Activated CD4-positive, alpha-beta memory T cell treated with anti-CD3 and anti-CD28 coated beads for 36 hours (primary cell): ENCODE data around the gene IL17RE. TPM values are rescaled to one million over a fixed set of nuclear protein-coding genes. Genes with fewer than 3 reads are reported as not detected.
"Not testable (repeated sequence)": the region's sequence is repeated elsewhere in the genome, so short reads cannot be mapped to it uniquely, and the experiment has no call there.

Source experiments
- CTCF ChIA-PET: fragments of 350-600 bp; sonication (Branson Sonifier 250); formaldehyde crosslinking; loops from one replicate; lab custom pipeline; 2021; ENCODE audit warnings: antibody characterized with exemption, inconsistent platforms; lab: Charles Lee
- POLR2A ChIA-PET: fragments of 350-600 bp; sonication (Branson Sonifier 250); formaldehyde crosslinking; loops from one replicate; lab custom pipeline; 2021; ENCODE audit warnings: antibody characterized with exemption; lab: Charles Lee
- DNase-seq: peaks from one replicate; pipeline ENCODE4 v3.0.0-alpha.2; 2020
- H3K27ac Mint-ChIP-seq: one replicate; pipeline ENCODE4 v1.8.0; 2021; ENCODE audit warnings: mixed read lengths
- H3K27me3 Mint-ChIP-seq: one replicate; pipeline ENCODE4 v1.8.0; 2021; ENCODE audit warnings: mixed read lengths
- H3K36me3 Mint-ChIP-seq: one replicate; pipeline ENCODE4 v1.8.0; 2021; ENCODE audit warnings: mixed read lengths
- H3K4me1 Mint-ChIP-seq: one replicate; pipeline ENCODE4 v1.8.0; 2021; ENCODE audit warnings: low read depth, mixed read lengths
- H3K4me3 Mint-ChIP-seq: one replicate; pipeline ENCODE4 v1.8.0; 2021; ENCODE audit warnings: mild to moderate bottlenecking, mixed read lengths
- H3K9me3 Mint-ChIP-seq: one replicate; pipeline ENCODE4 v1.8.0; 2021; ENCODE audit warnings: mixed read lengths
- intact Hi-C: fragments of 100-400 bp; cut with micrococcal nuclease; formaldehyde crosslinking; loops from one replicate; pipeline ENCODE4 v1.15.1; 2023
- total RNA-seq, 2 experiments: library from RNA; stranded (reverse); gene quantifications; one replicate each; pipeline ENCODE4 v1.2.3, GENCODE V29; 2021

Gene IL17RE
- total RNA-seq, 2 experiments from 2014 or later = 1.8 to 1.9 TPM

DNA sequence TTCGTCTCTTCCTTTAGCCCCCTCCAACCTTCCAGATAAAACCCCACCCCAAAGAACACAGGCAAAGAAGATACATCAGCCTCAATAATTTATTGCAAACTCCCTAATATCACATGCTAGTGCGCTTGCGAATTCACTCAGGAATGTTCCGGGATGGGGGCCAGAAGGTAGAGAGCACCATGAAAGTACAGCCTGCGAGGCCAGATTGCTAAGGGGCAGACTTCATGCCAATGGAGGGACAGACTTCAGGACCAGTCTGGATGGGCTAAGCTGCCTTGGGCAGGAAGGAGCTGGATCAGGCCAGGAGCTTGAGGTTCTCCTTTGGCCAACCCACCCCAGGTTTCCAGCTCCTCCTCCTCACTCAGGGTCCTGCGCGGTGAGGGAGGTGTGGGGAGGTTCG, 36.0 kb upstream of the IL17RE start:
- no peaks in the 10 kb centered on the region for H3K36me3 Mint-ChIP-seq
- intact Hi-C loops = no loop called here
- H3K4me1 Mint-ChIP-seq = peaks cover 3% of the 10 kb centered on the region
- no peak overlapping the region for H3K27ac Mint-ChIP-seq
- no peaks in the 10 kb centered on the region for H3K9me3 Mint-ChIP-seq
- H3K4me3 Mint-ChIP-seq = no peak overlapping the region
- peaks cover 10% of the 10 kb centered on the region for H3K27me3 Mint-ChIP-seq
- ChIA-PET CTCF (no interaction called here), POLR2A (no interaction called here)
- no peak for DNase-seq

DNA sequence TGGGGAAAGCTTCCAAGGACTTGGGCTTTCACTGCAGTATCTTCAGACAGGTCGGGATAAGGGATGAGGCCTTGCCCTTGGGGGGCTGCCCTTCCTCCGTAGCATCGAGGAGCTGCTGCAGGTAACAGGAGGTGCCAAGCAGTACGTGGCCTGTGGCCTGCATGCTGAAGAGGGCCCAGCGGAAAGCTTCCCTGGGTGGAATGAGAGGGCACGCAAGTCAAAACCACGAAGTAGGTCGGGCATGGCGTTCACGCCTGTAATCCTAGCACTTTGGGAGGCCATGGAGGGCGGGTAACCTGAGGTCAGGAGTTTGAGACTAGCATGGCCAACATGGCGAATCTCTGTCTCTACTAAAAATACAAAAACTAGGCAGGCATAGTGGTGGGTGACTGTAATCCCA, 35.5 kb upstream of the IL17RE start:
- Mint-ChIP-seq H3K27me3 (peaks cover 6% of the 10 kb centered on the region), H3K4me1 (peaks cover 3% of the 10 kb centered on the region), H3K36me3 (no peaks in the 10 kb centered on the region), H3K9me3 (no peaks in the 10 kb centered on the region), H3K4me3 (no peak overlapping the region), H3K27ac (no peak overlapping the region)
- DNase-seq = no peak
- POLR2A ChIA-PET = no interaction called here
- CTCF ChIA-PET = no interaction called here
- intact Hi-C loops = no loop called here

DNA sequence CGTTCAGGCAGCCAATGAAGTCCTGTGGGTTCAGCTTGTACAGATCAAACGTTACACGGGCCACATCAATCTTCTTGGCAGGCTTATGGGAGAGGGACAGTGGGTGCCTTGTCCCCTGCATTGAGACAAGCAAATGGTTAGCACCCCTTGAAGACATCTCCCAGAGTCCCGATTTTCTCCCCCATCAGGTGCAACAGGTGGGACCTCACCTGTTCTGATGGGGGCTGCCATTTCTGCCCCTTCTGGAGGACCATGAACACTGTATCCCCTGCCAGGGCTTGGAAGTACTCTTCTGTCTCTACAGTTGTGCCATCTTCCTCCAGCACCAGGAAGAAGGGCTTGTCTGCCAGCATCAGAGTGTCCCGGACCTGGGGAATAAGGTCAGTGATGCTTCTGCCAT, 32.7 kb upstream of the IL17RE start:
- intact Hi-C loops = no loop called here
- Mint-ChIP-seq H3K27ac (no peak overlapping the region), H3K9me3 (no peaks in the 10 kb centered on the region), H3K4me1 (no peaks in the 10 kb centered on the region), H3K4me3 (no peak overlapping the region), H3K36me3 (no peaks in the 10 kb centered on the region), H3K27me3 (no peaks in the 10 kb centered on the region)
- no peak for DNase-seq
- ChIA-PET POLR2A (no interaction called here), CTCF (interaction anchor here (1.1 to 1.4 kb wide), 2 partner anchors 21 to 76 kb away, joined by 3 read pairs; no protein-coding TSS in a partner anchor)

DNA sequence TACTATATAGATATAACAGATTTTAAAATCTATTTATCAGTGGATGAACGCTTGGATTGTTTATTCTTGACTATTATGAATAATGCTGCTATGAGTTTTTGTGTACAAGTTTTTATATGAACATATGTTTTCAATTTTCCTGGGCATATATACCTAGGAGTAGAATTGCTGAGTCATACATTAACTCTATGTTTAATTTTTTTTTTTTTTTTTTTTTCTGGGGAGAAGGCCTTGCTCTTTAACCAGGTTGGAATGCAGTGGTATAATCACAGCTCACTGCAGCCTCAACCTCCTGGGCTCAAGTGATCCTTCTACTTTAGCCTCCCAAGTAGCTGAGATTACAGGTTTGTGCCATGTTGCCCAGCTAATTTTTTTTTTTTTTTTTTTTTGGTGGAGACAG, 31.7 kb upstream of the IL17RE start:
- Mint-ChIP-seq H3K36me3 (no peaks in the 10 kb centered on the region), H3K4me3 (no peak overlapping the region), H3K27me3 (no peaks in the 10 kb centered on the region), H3K27ac (no peak overlapping the region), H3K9me3 (no peaks in the 10 kb centered on the region), H3K4me1 (no peaks in the 10 kb centered on the region)
- DNase-seq = no peak
- ChIA-PET CTCF (no interaction called here), POLR2A (no interaction called here)
- intact Hi-C loops = no loop called here

DNA sequence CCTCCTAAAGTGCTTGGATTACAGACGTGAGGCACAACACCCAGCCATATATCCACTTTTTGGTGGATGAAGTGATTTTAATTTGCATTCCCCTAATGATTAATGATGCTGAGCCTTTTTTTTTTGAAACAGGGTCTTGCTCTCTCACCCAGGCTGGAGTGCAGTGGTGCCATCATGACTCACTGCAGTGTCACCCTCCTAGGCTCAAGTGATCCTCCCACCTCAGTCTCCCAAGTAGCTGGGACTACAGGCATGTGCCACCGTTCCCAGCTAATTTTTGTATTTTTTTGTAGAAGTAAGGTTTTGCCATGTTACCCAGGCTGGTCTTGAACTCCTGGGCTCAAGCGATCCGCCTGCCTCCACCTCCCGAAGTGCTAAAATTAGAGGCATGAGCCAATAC, 30.6 kb upstream of the IL17RE start:
- H3K36me3 Mint-ChIP-seq, H3K4me1 Mint-ChIP-seq, H3K27ac Mint-ChIP-seq, POLR2A ChIA-PET, H3K4me3 Mint-ChIP-seq, H3K9me3 Mint-ChIP-seq, DNase-seq, H3K27me3 Mint-ChIP-seq, intact Hi-C loops: not testable (repeated sequence)
- CTCF ChIA-PET = interaction anchor here (1.2 kb wide), 1 partner anchor 23 kb away, joined by 3 read pairs; no protein-coding TSS in a partner anchor

DNA sequence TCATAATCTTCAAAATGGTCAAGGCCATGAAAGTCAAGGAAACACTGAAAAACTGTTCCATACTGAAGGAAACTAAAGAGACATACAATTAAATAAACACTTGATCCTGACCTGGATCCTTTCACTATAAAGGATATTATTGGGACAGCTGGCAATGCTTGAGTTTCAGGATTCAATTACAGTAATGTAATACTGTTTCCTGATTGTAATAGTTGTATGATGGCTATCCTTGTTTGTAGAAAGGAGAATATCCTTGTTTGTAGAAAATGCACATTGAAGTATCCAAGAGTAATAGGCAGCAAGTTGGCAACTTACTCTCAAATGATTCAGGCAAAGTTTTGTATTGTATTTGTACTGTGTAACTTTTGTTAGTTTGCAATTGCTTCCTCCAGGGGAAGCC, 27.2 kb upstream of the IL17RE start:
- POLR2A ChIA-PET = interaction anchor here (0.6 kb wide), 1 partner anchor 198 kb away, joined by 3 read pairs; no protein-coding TSS in a partner anchor
- no peak overlapping the region for H3K4me3 Mint-ChIP-seq
- H3K36me3 Mint-ChIP-seq = no peaks in the 10 kb centered on the region
- CTCF ChIA-PET = interaction anchor here (1.2 kb wide), 1 partner anchor 26 kb away, joined by 3 read pairs; no protein-coding TSS in a partner anchor
- H3K4me1 Mint-ChIP-seq = no peaks in the 10 kb centered on the region
- no peaks in the 10 kb centered on the region for H3K27me3 Mint-ChIP-seq
- H3K9me3 Mint-ChIP-seq = no peaks in the 10 kb centered on the region
- no peak overlapping the region for H3K27ac Mint-ChIP-seq
- no peak for DNase-seq
- intact Hi-C loops = no loop called here

DNA sequence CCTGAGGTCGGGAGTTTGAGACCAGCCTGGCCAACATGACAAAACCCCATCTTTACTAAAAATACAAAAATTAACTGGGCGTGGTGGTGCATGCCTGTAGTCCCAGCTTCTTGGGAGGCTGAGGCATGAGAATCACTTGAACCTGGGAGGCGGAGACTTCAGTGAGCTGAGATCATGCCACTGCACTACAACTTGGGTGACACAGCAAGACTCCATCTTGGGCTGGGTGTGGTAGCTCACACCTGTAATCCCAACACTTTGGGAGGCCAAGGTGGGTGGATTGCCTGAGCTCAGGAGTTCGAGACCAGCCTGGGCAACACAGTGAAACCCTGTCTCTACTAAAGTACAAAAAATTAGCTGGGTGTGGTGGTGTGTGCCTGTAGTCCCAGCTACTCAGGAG, 26.4 kb upstream of the IL17RE start:
- CTCF ChIA-PET = interaction anchor here (1.2 kb wide), 1 partner anchor 57 kb away, joined by 3 read pairs; no protein-coding TSS in a partner anchor
- intact Hi-C loops, POLR2A ChIA-PET, H3K27ac Mint-ChIP-seq, H3K27me3 Mint-ChIP-seq, DNase-seq, H3K9me3 Mint-ChIP-seq, H3K4me3 Mint-ChIP-seq, H3K36me3 Mint-ChIP-seq, H3K4me1 Mint-ChIP-seq: not testable (repeated sequence)

DNA sequence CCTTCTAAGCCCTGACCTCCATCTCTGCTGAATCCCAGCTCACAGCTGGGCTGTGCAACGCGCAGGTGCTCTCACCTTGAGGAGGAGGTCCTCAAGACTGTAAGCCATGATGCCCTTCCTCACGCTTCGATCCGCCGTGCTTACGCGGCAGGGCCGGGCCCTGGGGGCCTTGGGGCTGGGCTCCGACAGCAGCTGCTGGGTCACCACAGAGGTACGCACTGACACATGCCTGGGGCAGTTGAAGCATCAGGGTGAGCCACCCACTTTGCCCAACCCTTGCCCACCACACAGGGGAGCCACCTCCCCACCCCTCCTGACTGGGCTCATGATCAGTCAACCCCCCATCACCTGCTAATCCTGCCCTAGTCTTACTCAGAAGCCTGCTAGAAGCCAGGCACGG, 25.7 kb upstream of the IL17RE start:
- DNase-seq = no peak
- no peaks in the 10 kb centered on the region for H3K9me3 Mint-ChIP-seq
- no peak overlapping the region for H3K4me3 Mint-ChIP-seq
- ChIA-PET CTCF (interaction anchor here (1.2 kb wide), 1 partner anchor 56 kb away, joined by 3 read pairs; no protein-coding TSS in a partner anchor), POLR2A (no interaction called here)
- no peak overlapping the region for H3K27ac Mint-ChIP-seq
- no peaks in the 10 kb centered on the region for H3K27me3 Mint-ChIP-seq
- no peaks in the 10 kb centered on the region for H3K4me1 Mint-ChIP-seq
- no peaks in the 10 kb centered on the region for H3K36me3 Mint-ChIP-seq
- intact Hi-C loops = no loop called here

DNA sequence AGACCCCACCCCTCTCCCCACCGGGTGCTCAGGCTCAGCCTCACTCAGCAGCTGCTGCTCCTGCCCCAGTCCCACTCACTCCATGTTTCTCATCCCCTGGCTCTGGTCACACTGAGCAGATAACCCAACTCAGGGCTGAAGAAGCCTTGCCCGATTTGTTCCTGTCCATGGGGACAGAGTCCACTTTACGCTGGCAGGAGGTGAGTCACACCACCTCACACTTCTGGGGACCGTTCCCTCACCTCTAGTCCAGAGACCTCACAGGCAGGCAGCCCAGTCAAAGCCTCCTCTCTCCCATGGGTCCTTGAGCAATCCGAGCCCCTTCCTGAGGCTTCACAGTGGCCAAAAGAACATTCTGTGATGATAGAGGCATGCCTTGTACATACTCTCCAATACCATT, 23.9 kb upstream of the IL17RE start:
- Mint-ChIP-seq H3K4me1 (no peaks in the 10 kb centered on the region), H3K27me3 (no peaks in the 10 kb centered on the region), H3K4me3 (no peak overlapping the region), H3K27ac (no peak overlapping the region), H3K36me3 (no peaks in the 10 kb centered on the region), H3K9me3 (no peaks in the 10 kb centered on the region)
- intact Hi-C loops = no loop called here
- no peak for DNase-seq
- POLR2A ChIA-PET = no interaction called here
- CTCF ChIA-PET = no interaction called here

DNA sequence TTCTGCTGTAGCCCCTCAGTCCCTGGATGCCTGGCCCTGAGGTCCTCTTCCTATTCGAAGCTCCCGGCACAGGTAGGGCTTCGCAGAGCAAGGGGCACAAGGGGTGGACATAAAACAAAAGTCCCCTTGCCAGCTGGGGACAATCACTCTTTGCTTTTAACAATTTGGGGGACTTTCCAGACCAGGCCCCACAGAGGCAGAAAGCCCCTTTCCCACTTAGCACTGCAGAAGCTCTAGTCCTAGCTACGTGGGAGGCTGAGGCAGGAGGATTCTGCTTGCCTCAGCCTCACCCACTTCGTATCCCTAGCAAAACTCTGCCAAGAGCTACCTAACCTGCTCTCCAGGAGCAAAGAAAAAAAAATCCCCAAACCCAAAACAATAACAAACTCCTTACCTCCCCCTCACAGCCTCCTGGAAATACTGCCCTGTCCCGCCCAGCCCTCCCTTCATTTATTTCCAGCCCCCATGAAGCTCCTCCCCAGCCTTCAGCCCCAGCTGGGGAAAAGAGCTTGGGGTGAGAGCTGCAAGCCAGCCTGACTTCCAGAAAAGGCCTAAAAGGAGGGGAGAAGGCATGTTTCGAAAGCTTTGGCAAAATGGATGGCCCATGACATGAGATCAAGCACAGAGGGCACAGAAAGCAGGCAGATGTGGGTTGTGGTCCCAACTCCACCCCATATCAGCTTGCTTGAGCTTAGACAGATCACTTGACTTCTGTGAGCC, 22.7 kb upstream of the IL17RE start, which contains the start of gene CIDEC:
CIDEC (minus strand) TSS at position 424 of the 720 bp plus-strand sequence. CDS start 1,767 bp downstream, outside the sequence.
- H3K36me3 Mint-ChIP-seq = no peaks in the 10 kb centered on the region
- ChIA-PET CTCF (interaction anchor here (1.1 kb wide), 1 partner anchor 53 kb away, joined by 5 read pairs; the partner anchor contains the start of gene CRELD1), POLR2A (no interaction called here)
- no peaks in the 10 kb centered on the region for H3K4me1 Mint-ChIP-seq
- no peaks in the 10 kb centered on the region for H3K9me3 Mint-ChIP-seq
- no peak for DNase-seq
- H3K27me3 Mint-ChIP-seq = no peaks in the 10 kb centered on the region
- H3K27ac Mint-ChIP-seq = no peak within 1 kb of the TSS
- no peak within 1 kb of the TSS for H3K4me3 Mint-ChIP-seq
- intact Hi-C loops = no loop called here

DNA sequence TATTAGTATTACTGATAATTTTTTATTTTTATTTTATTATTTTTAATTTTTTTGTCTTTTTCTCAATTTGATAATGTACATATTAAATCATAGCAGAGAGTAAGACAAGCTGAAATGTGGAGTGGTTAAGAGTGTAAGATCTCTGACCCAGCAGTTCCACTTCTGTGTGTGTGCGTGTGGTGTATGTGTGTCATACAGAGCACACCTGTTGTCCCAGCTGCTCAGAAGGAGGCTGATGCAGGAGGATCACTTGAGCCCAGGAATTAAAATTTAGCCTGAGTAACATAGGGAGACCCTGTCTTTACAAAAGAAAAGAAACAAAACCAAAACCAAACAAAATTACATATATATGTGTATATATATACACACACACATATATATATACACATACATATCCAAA, 21.2 kb upstream of the IL17RE start:
- no peaks in the 10 kb centered on the region for H3K4me1 Mint-ChIP-seq
- intact Hi-C loops = no loop called here
- no peaks in the 10 kb centered on the region for H3K36me3 Mint-ChIP-seq
- H3K9me3 Mint-ChIP-seq = no peaks in the 10 kb centered on the region
- DNase-seq = no peak
- ChIA-PET CTCF (no interaction called here), POLR2A (no interaction called here)
- no peak overlapping the region for H3K4me3 Mint-ChIP-seq
- H3K27me3 Mint-ChIP-seq = no peaks in the 10 kb centered on the region
- H3K27ac Mint-ChIP-seq = no peak overlapping the region

DNA sequence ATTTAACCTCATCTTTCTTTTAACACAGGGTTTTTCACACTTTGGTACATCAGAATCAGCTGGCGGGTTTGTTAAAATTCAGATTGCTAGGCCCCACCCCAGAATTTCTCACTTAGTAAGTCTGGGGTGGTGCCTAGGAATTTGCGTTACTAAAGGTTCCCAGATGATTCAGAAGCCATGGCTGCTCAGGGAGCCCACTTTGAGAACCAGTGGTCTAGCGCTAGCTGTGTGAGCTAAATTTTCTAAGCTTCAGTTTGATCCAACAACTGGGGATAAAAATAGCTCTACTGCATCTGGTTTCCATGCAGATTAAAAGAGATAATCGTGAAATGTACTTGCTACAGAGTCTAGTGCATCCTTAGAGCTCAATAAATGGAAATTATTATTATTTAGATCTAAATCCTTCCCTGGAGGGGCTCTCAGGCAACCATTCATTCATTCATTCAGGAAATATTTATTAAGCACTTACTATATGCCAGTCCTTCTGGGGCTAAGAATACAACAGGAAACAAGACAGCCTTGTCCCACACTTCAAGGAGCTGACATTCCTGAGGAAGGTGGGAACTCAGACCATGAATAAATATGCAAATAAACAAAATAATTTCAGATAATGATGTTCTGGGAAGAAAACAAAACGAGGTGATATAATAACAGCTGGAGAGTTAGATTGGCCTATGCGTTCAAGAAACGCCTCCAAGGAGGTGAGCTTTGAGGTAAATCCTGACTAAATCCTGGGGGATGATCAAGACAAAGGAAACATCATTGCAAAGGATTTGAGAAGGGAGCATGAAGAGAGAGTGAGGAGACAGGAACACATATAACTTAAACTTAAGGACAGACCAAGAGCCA, 18.7 kb upstream of the IL17RE start:
- Mint-ChIP-seq H3K4me3 (no peak overlapping the region), H3K4me1 (no peaks in the 10 kb centered on the region), H3K27ac (no peak overlapping the region), H3K27me3 (no peaks in the 10 kb centered on the region), H3K36me3 (no peaks in the 10 kb centered on the region), H3K9me3 (no peaks in the 10 kb centered on the region)
- intact Hi-C loops = no loop called here
- ChIA-PET POLR2A (interaction anchor here (0.7 kb wide), 2 partner anchors 24 to 75 kb away, joined by 3 read pairs; no protein-coding TSS in a partner anchor), CTCF (interaction anchor here (1.1 to 2.0 kb wide), 2 partner anchors 49 to 157 kb away, joined by 3 to 9 read pairs; partner anchors contain the start of gene CRELD1)
- DNase-seq = no peak
